Left colon (tissue), 2 donors: Measurements from ENCODE around the gene DHRS1. TPM values are rescaled to one million over a fixed set of nuclear protein-coding genes. Genes with fewer than 3 reads are reported as not detected.

Source experiments
- ATAC-seq: fragments of 200-7000 bp; cut with Tn5 transposase; one replicate; pipeline ENCODE4 v1.9.1; 2020; ENCODE audit warnings: mild to moderate bottlenecking, moderate library complexity
- DNase-seq, 2 donors: peaks; one replicate each; pipeline ENCODE4 v3.0.0-alpha.2; 2020
- intact Hi-C, 2 donors: fragments of 100-400 bp; cut with DNase I in 1 of 2; cut with micrococcal nuclease in 1 of 2; formaldehyde crosslinking; loops; one replicate each; pipeline versions ENCODE4 v1.11.2 to v1.14.0; 2022; cut with DNase I, micrococcal nuclease
- total RNA-seq, 2 donors: library from RNA; stranded (reverse); fragmentation: NEBNext Ultra II Directional; extraction: Animal tissue kit (Norgen Biotek cat#: 25700); gene quantifications; one replicate each; pipeline ENCODE4 v1.2.1, GENCODE V29; 2021
- donor health status: DM: no; HTN: no; CAD: no.
- donor health status: DM: yes; HTN: yes; CAD: no.

The DHRS1 gene
- total RNA-seq, 2 donors from 2014 or later, result 64.2 to 76.6 TPM

GRCh38 chr14:24241829-24242443, 57.6 kb downstream of the DHRS1 start:
- ATAC-seq, result peak; percentile 87
- intact Hi-C loops, result loop anchor here in 1 of 2 donors (5.0 kb wide), 1 partner anchor 55 kb away; the partner anchor contains the start of genes DHRS1 and NOP9
- peak; percentile 95 for DNase-seq

Other genes starting within 250 kb of the DHRS1 start
- 1 to 10 TPM; 1.1 to 3.4 TPM for gene CARMIL3, start 247.8 kb downstream of the DHRS1 start, total RNA-seq
- under 1 TPM; 0.28 to 0.31 TPM for gene CPNE6, start 228.2 kb downstream of the DHRS1 start, total RNA-seq
- 100 to 1,000 TPM; 150 to 223 TPM for gene PCK2, start 205.5 kb downstream of the DHRS1 start, total RNA-seq
- gene DCAF11, start 185.0 kb downstream of the DHRS1 start, total RNA-seq, result 100 to 1,000 TPM; 101 to 107 TPM
- 1 to 10 TPM; 1.2 to 1.5 TPM for gene NRL, start 184.8 kb downstream of the DHRS1 start, total RNA-seq
- 1 to 10 TPM; 1.0 TPM for gene FITM1, start 169.1 kb downstream of the DHRS1 start, total RNA-seq
- gene PSME1, start 163.6 kb downstream of the DHRS1 start, total RNA-seq, result 100 to 1,000 TPM; 196 to 249 TPM
- gene EMC9, start 158.2 kb downstream of the DHRS1 start, total RNA-seq, result 10 to 100 TPM; 13.9 to 25.7 TPM
- 100 to 1,000 TPM; 140 to 240 TPM for gene PSME2, start 153.2 kb downstream of the DHRS1 start, total RNA-seq
- 10 to 100 TPM; 49.1 to 50.3 TPM for gene RNF31, start 152.3 kb downstream of the DHRS1 start, total RNA-seq
- 100 to 1,000 TPM in 1 of 2 donors, 10 to 100 TPM in 1; 53.7 to 105 TPM for gene IRF9, start 138.5 kb downstream of the DHRS1 start, total RNA-seq
- gene REC8, start 127.7 kb downstream of the DHRS1 start, total RNA-seq, result 10 to 100 TPM in 1 of 2 donors, 1 to 10 TPM in 1; 6.9 to 21.0 TPM
- 10 to 100 TPM; 17.3 to 26.3 TPM for gene IPO4, start 111.0 kb downstream of the DHRS1 start, total RNA-seq
- gene TM9SF1, start 104.3 kb downstream of the DHRS1 start, total RNA-seq, result 10 to 100 TPM; 49.2 to 52.7 TPM
- gene TSSK4, start 94.1 kb downstream of the DHRS1 start, total RNA-seq, result under 1 TPM in 1 of 2 donors, not detected in 1; 0.47 TPM
- 10 to 100 TPM; 43.5 to 48.0 TPM for gene CHMP4A, start 86.3 kb downstream of the DHRS1 start, total RNA-seq
- gene MDP1, start 83.7 kb downstream of the DHRS1 start, total RNA-seq, result 10 to 100 TPM; 11.8 to 13.8 TPM
- gene NEDD8, start 67.4 kb downstream of the DHRS1 start, total RNA-seq, result 100 to 1,000 TPM; 110 to 135 TPM
- gene GMPR2, start 66.9 kb downstream of the DHRS1 start, total RNA-seq, result 10 to 100 TPM; 62.4 to 64.8 TPM
- 10 to 100 TPM; 56.6 to 64.0 TPM for gene TINF2, start 57.2 kb downstream of the DHRS1 start, total RNA-seq
- 1 to 10 TPM; 2.3 to 2.9 TPM for gene TGM1, start 36.6 kb downstream of the DHRS1 start, total RNA-seq
- 10 to 100 TPM; 35.0 to 41.8 TPM for gene RABGGTA, start 28.2 kb downstream of the DHRS1 start, total RNA-seq
- 10 to 100 TPM; 24.4 to 26.0 TPM for gene NOP9, start 70 bp upstream of the DHRS1 start, total RNA-seq
- 10 to 100 TPM; 10.7 to 16.6 TPM for gene CIDEB, start 8.2 kb upstream of the DHRS1 start, total RNA-seq
- gene LTB4R2, start 10.4 kb upstream of the DHRS1 start, total RNA-seq, result 1 to 10 TPM; 2.9 to 4.2 TPM
- 1 to 10 TPM; 2.9 to 4.3 TPM for gene LTB4R, start 11.7 kb upstream of the DHRS1 start, total RNA-seq
- gene ADCY4, start 35.3 kb upstream of the DHRS1 start, total RNA-seq, result 10 to 100 TPM; 10.1 to 16.4 TPM
- 10 to 100 TPM; 56.6 to 67.9 TPM for gene RIPK3, start 40.2 kb upstream of the DHRS1 start, total RNA-seq
- gene NFATC4, start 68.4 kb upstream of the DHRS1 start, total RNA-seq, result 10 to 100 TPM; 12.8 to 17.4 TPM
- gene NYNRIN, start 99.2 kb upstream of the DHRS1 start, total RNA-seq, result 10 to 100 TPM; 11.7 to 13.2 TPM
- 1 to 10 TPM; 2.0 to 2.5 TPM for gene CBLN3, start 129.9 kb upstream of the DHRS1 start, total RNA-seq
- 10 to 100 TPM; 70.8 to 97.3 TPM for gene KHNYN, start 130.2 kb upstream of the DHRS1 start, total RNA-seq
- gene SDR39U1, start 143.0 kb upstream of the DHRS1 start, total RNA-seq, result 10 to 100 TPM; 34.4 to 40.8 TPM
- 1 to 10 TPM in 1 of 2 donors, not detected in 1; 4.4 TPM for gene CMA1, start 208.5 kb upstream of the DHRS1 start, total RNA-seq